Measurements from ENCODE around the gene GOLGA1. TPM values are rescaled to one million over a fixed set of nuclear protein-coding genes. Genes with fewer than 3 reads are reported as not detected.

The GOLGA1 gene
- total and polyA plus RNA-seq, 4 donors = 7.9 to 20.4 (median 13.3) TPM

- 72% methylated on average over 4 of the region's 4 CpGs for WGBS, 2 donors
- Histone ChIP-seq H3K4me3 (ENCODE audit: low read length in 2 of 2) (no peak overlapping the region), H3K36me3 (ENCODE audit: control insufficient read depth in 1 of 2, insufficient read depth in 2 of 2, low read length in 1 of 2) (no peaks in the 10 kb centered on the region), H3K27ac (ENCODE audit: low read depth in 1 of 2, low read length in 2 of 2) (no peak overlapping the region), H3K9me3 (ENCODE audit: control insufficient read depth, low read length) (no peaks in the 10 kb centered on the region), H3K27me3 (ENCODE audit: control insufficient read depth in 1 of 2, insufficient read depth in 2 of 2, low read length in 1 of 2) (no peaks in the 10 kb centered on the region), H3K4me1 (ENCODE audit: control insufficient read depth in 1 of 2, insufficient read depth in 2 of 2, low read length in 2 of 2) (no peaks in the 10 kb centered on the region)
- no peak for ATAC-seq (ENCODE audit: low FRiP score)
- intact Hi-C loops (cut with DNase I) = no loop called here
- DNase-seq = no peak
Measured at GRCh38 chr9:124830593-124830992, 110.3 kb downstream of the GOLGA1 start.

DNA sequence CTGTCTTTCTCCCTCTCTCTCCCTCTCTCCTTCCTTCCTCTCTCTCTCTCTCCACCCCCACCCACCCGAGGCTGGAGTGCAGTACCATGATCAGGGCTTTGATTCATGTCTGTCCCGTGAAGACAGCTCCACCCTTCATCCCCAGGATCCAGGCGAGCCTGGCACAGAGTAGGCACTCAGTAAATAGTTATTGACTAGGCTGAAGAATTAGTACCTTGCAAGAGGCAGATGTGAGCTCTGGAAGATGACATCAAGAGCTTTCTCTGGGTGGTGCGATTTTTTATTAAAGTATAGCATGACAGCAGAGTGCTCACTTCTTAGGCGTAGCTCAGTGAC, 111.6 kb downstream of the GOLGA1 start:
- Histone ChIP-seq H3K4me1 (ENCODE audit: control insufficient read depth in 1 of 2, insufficient read depth in 2 of 2, low read length in 2 of 2) (no peaks in the 10 kb centered on the region), H3K4me3 (ENCODE audit: low read length in 2 of 2) (no peak overlapping the region), H3K9me3 (ENCODE audit: control insufficient read depth, low read length) (no peaks in the 10 kb centered on the region), H3K27ac (ENCODE audit: low read depth in 1 of 2, low read length in 2 of 2) (no peak overlapping the region), H3K27me3 (ENCODE audit: control insufficient read depth in 1 of 2, insufficient read depth in 2 of 2, low read length in 1 of 2) (no peaks in the 10 kb centered on the region), H3K36me3 (ENCODE audit: control insufficient read depth in 1 of 2, insufficient read depth in 2 of 2, low read length in 1 of 2) (no peaks in the 10 kb centered on the region)
- DNase-seq (no peak), ATAC-seq (ENCODE audit: low FRiP score) (no peak)
- intact Hi-C loops (cut with DNase I) = no loop called here
- WGBS, 2 donors = 27 to 33% methylated on average over 5 of the region's 5 CpGs

GRCh38 chr9:124828489-124829333, 112.2 kb downstream of the GOLGA1 start:
- DNase-seq (no peak), ATAC-seq (ENCODE audit: low FRiP score) (no peak)
- WGBS, 2 donors = 24 to 25% methylated on average over 2 of the region's 2 CpGs
- H3K4me3 ChIP-seq (ENCODE audit: low read length in 2 of 2) = no peak overlapping the region
- H3K36me3 ChIP-seq (ENCODE audit: control insufficient read depth in 1 of 2, insufficient read depth in 2 of 2, low read length in 1 of 2) = no peaks in the 10 kb centered on the region
- no peak overlapping the region for H3K27ac ChIP-seq (ENCODE audit: low read depth in 1 of 2, low read length in 2 of 2)
- no peaks in the 10 kb centered on the region for H3K4me1 ChIP-seq (ENCODE audit: control insufficient read depth in 1 of 2, insufficient read depth in 2 of 2, low read length in 2 of 2)
- intact Hi-C loops (cut with DNase I) = no loop called here
- no peaks in the 10 kb centered on the region for H3K27me3 ChIP-seq (ENCODE audit: control insufficient read depth in 1 of 2, insufficient read depth in 2 of 2, low read length in 1 of 2)
- no peaks in the 10 kb centered on the region for H3K9me3 ChIP-seq (ENCODE audit: control insufficient read depth, low read length)

Other genes with a start within 250 kb of the GOLGA1 start
- 1 to 10 TPM in 1 of 2 donors, under 1 TPM in 1; 0.42 to 1.6 TPM for gene NR6A1, start 169.8 kb downstream of the GOLGA1 start, total RNA-seq
- gene NR6A1, start 169.8 kb downstream of the GOLGA1 start, polyA plus RNA-seq = under 1 TPM; 0.26 to 0.50 TPM
- gene OLFML2A, start 163.9 kb downstream of the GOLGA1 start, total RNA-seq = 10 to 100 TPM in 1 of 2 donors, 1 to 10 TPM in 1; 7.1 to 15.9 TPM
- gene OLFML2A, start 163.9 kb downstream of the GOLGA1 start, polyA plus RNA-seq = under 1 TPM; 0.13 to 0.20 TPM
- gene WDR38, start 87.6 kb downstream of the GOLGA1 start, total RNA-seq = not detected
- gene WDR38, start 87.6 kb downstream of the GOLGA1 start, polyA plus RNA-seq = under 1 TPM; 0.74 to 0.75 TPM
- gene RPL35, start 79.1 kb downstream of the GOLGA1 start, total RNA-seq = 100 to 1,000 TPM; 806 to 812 TPM
- 1,000 to 10,000 TPM; 3,301 to 6,282 TPM for gene RPL35, start 79.1 kb downstream of the GOLGA1 start, polyA plus RNA-seq
- 10 to 100 TPM; 22.7 to 24.4 TPM for gene ARPC5L, start 79.0 kb downstream of the GOLGA1 start, total RNA-seq
- 10 to 100 TPM; 27.4 to 29.8 TPM for gene ARPC5L, start 79.0 kb downstream of the GOLGA1 start, polyA plus RNA-seq
- 10 to 100 TPM in 1 of 2 donors, 1 to 10 TPM in 1; 7.9 to 13.9 TPM for gene SCAI, start 202.4 kb upstream of the GOLGA1 start, total RNA-seq
- 1 to 10 TPM in 1 of 2 donors, under 1 TPM in 1; 0.50 to 3.1 TPM for gene SCAI, start 202.4 kb upstream of the GOLGA1 start, polyA plus RNA-seq
- 10 to 100 TPM; 36.0 to 47.0 TPM for gene PPP6C, start 248.7 kb upstream of the GOLGA1 start, total RNA-seq
- 10 to 100 TPM; 22.5 to 26.9 TPM for gene PPP6C, start 248.7 kb upstream of the GOLGA1 start, polyA plus RNA-seq